NK-92 (cell line): Measurements from ENCODE around the gene PPP1R3C.

ENCODE experiments used
- DNase-seq: peaks from one replicate; lab custom pipeline; 2025; ENCODE audit not compliant: unreplicated experiment; lab: John Stamatoyannopoulos, UW

PPP1R3C gene

GRCh38 chr10:91629715-91630549 lies 2.9 kb downstream of the PPP1R3C start:
- no peak for DNase-seq

GRCh38 chr10:91628383-91628782 lies 4.5 kb downstream of the PPP1R3C start:
- DNase-seq = no peak

GRCh38 chr10:91627344-91628102 lies 5.3 kb downstream of the PPP1R3C start:
- no peak for DNase-seq

GRCh38 chr10:91626936-91627335 lies 5.9 kb downstream of the PPP1R3C start:
- no peak for DNase-seq

- no peak for DNase-seq
These were observed 8.2 kb downstream of the PPP1R3C start for GRCh38 chr10:91624633-91625032.

- DNase-seq = no peak
These were observed 10.3 kb downstream of the PPP1R3C start for GRCh38 chr10:91622601-91623000.

GRCh38 chr10:91621483-91622113 lies 11.3 kb downstream of the PPP1R3C start:
- no peak for DNase-seq

- no peak for DNase-seq
These were observed 15.7 kb downstream of the PPP1R3C start for GRCh38 chr10:91617072-91617609.

GRCh38 chr10:91616137-91616536 lies 16.7 kb downstream of the PPP1R3C start:
- no peak for DNase-seq

- no peak for DNase-seq
These were observed 18.6 kb downstream of the PPP1R3C start for GRCh38 chr10:91614225-91614624.

- no peak for DNase-seq
These were observed 19.3 kb downstream of the PPP1R3C start for GRCh38 chr10:91613411-91614187.

GRCh38 chr10:91610919-91611318 lies 22.0 kb downstream of the PPP1R3C start:
- no peak for DNase-seq

GRCh38 chr10:91610444-91610843 lies 22.4 kb downstream of the PPP1R3C start:
- no peak for DNase-seq

- no peak for DNase-seq
These were observed 25.0 kb downstream of the PPP1R3C start for GRCh38 chr10:91607646-91608403.

- DNase-seq = no peak
These were observed 26.9 kb downstream of the PPP1R3C start for GRCh38 chr10:91605968-91606367.

GRCh38 chr10:91604553-91605534 lies 28.0 kb downstream of the PPP1R3C start:
- DNase-seq = no peak

GRCh38 chr10:91603931-91604331 lies 28.9 kb downstream of the PPP1R3C start:
- no peak for DNase-seq

GRCh38 chr10:91602868-91603568 lies 29.9 kb downstream of the PPP1R3C start:
- no peak for DNase-seq
